ENCODE results near the gene ZNF135. TPM values are rescaled to one million over a fixed set of nuclear protein-coding genes. Genes with fewer than 3 reads are reported as not detected.

Gene ZNF135
- total RNA-seq, 1 donor from 2014 or later: 3.5 TPM

- no peak overlapping the region for H3K4me3 ChIP-seq (ENCODE audit: low read depth, low read length)
- no peak for DNase-seq (ENCODE audit: low read depth)
- no peak for TF ChIP-seq CTCF (conservative IDR thresholded peaks at IDR 0.05; ENCODE audit: low read depth, low read length)
Measured at GRCh38 chr19:58079792-58080191, 20.7 kb downstream of the ZNF135 start.

GRCh38 chr19:58083021-58083420 lies 23.9 kb downstream of the ZNF135 start:
- no peak for TF ChIP-seq CTCF (conservative IDR thresholded peaks at IDR 0.05; ENCODE audit: low read depth, low read length)
- no peak overlapping the region for H3K4me3 ChIP-seq (ENCODE audit: low read depth, low read length)
- no peak for DNase-seq (ENCODE audit: low read depth)

GRCh38 chr19:58084596-58085347 lies 25.7 kb downstream of the ZNF135 start:
- no peak for TF ChIP-seq CTCF (conservative IDR thresholded peaks at IDR 0.05; ENCODE audit: low read depth, low read length)
- no peak for DNase-seq (ENCODE audit: low read depth)
- no peak overlapping the region for H3K4me3 ChIP-seq (ENCODE audit: low read depth, low read length)

GRCh38 chr19:58085348-58085875 lies 26.3 kb downstream of the ZNF135 start:
- no peak overlapping the region for H3K4me3 ChIP-seq (ENCODE audit: low read depth, low read length)
- TF ChIP-seq CTCF (conservative IDR thresholded peaks at IDR 0.05; ENCODE audit: low read depth, low read length): no peak
- DNase-seq (ENCODE audit: low read depth): no peak

GRCh38 chr19:58086825-58087710 lies 28.0 kb downstream of the ZNF135 start:
- TF ChIP-seq CTCF (conservative IDR thresholded peaks at IDR 0.05; ENCODE audit: low read depth, low read length): no peak
- H3K4me3 ChIP-seq (ENCODE audit: low read depth, low read length): no peak overlapping the region
- DNase-seq (ENCODE audit: low read depth): no peak

- H3K4me3 ChIP-seq (ENCODE audit: low read depth, low read length): no peak overlapping the region
- TF ChIP-seq CTCF (conservative IDR thresholded peaks at IDR 0.05; ENCODE audit: low read depth, low read length): no peak
- DNase-seq (ENCODE audit: low read depth): no peak
Measured at GRCh38 chr19:58088521-58089052, 29.5 kb downstream of the ZNF135 start.
